SK-N-SH treated with all-trans-retinoic acid at 6 μM for 48 hours (cell line): ENCODE data around the gene PLIN5.

Source experiments
- ATAC-seq: fragments of 200-7000 bp; cut with Tn5 transposase; 3 replicates; pipeline ENCODE4 v1.9.1; 2020; ENCODE audit warnings: mild to moderate bottlenecking, moderate library complexity
- ARNTL ChIP-seq: fragments of 450-650 bp; formaldehyde crosslinking; IDR thresholded peaks from 2 replicates; pipeline ENCODE4 v1.5.0; 2020; ENCODE audit warnings: low read depth, mild to moderate bottlenecking, moderate library complexity, borderline replicate concordance
- BACH2 ChIP-seq: fragments of 250-450 bp; sonication (Bioruptor Pico); IDR thresholded peaks from 2 replicates; pipeline ENCODE4 v1.9.0; 2021; ENCODE audit warnings: mild to moderate bottlenecking, borderline replicate concordance
- CSDC2 ChIP-seq: fragments of 250-450 bp; sonication (Bioruptor Pico); IDR thresholded peaks from 2 replicates; pipeline ENCODE4 v1.5.0; 2020; ENCODE audit warnings: mild to moderate bottlenecking, moderate library complexity
- CSRNP3 ChIP-seq: fragments of 250-450 bp; sonication (Bioruptor Pico); IDR thresholded peaks from 2 replicates; pipeline ENCODE4 v1.5.1; 2021; ENCODE audit warnings: mild to moderate bottlenecking, moderate library complexity
- ESRRG ChIP-seq: fragments of 250-450 bp; sonication (Bioruptor Pico); IDR thresholded peaks from 2 replicates; pipeline ENCODE4 v1.6.1; 2021; ENCODE audit warnings: mild to moderate bottlenecking
- GLIS3 ChIP-seq: fragments of 250-450 bp; sonication (Bioruptor Pico); IDR thresholded peaks from 2 replicates; pipeline ENCODE4 v1.5.0; 2020; ENCODE audit warnings: mild to moderate bottlenecking, moderate library complexity
- ISL1 ChIP-seq: fragments of 250-450 bp; sonication (Bioruptor Pico); IDR thresholded peaks from 2 replicates; pipeline ENCODE4 v2.1.2; 2022; ENCODE audit warnings: mild to moderate bottlenecking, moderate library complexity
- OSR1 ChIP-seq: fragments of 250-450 bp; sonication (Bioruptor Pico); IDR thresholded peaks from 2 replicates; pipeline ENCODE4 v1.8.0; 2022; ENCODE audit warnings: moderate library complexity, mild to moderate bottlenecking, inconsistent platforms
- PATZ1 ChIP-seq: fragments of 250-450 bp; sonication (Bioruptor Pico); IDR thresholded peaks from 2 replicates; pipeline ENCODE4 v1.8.0; 2020; ENCODE audit warnings: mild to moderate bottlenecking, moderate library complexity, borderline replicate concordance
- POU6F1 ChIP-seq: fragments of 250-450 bp; sonication (Bioruptor Pico); IDR thresholded peaks from 2 replicates; pipeline ENCODE4 v1.8.0; 2021; ENCODE audit warnings: low read depth, mild to moderate bottlenecking, moderate library complexity, borderline replicate concordance
- PPARA ChIP-seq: fragments of 250-450 bp; sonication (Bioruptor Pico); IDR thresholded peaks from 2 replicates; pipeline ENCODE4 v1.5.0; 2020; ENCODE audit warnings: mild to moderate bottlenecking, borderline replicate concordance
- RARB ChIP-seq: fragments of 250-450 bp; sonication (Bioruptor Pico); IDR thresholded peaks from 2 replicates; pipeline ENCODE4 v1.8.0; 2021; ENCODE audit warnings: mild to moderate bottlenecking, moderate library complexity
- SNAI2 ChIP-seq: fragments of 250-450 bp; sonication (Bioruptor Pico); IDR thresholded peaks from 2 replicates; pipeline ENCODE4 v1.5.0; 2020; ENCODE audit warnings: mild to moderate bottlenecking, moderate library complexity
- TCF4 ChIP-seq: fragments of 250-450 bp; sonication (Bioruptor Pico); IDR thresholded peaks from 2 replicates; pipeline ENCODE4 v1.8.0; 2021; ENCODE audit warnings: mild to moderate bottlenecking, moderate library complexity, borderline replicate concordance
- TOX ChIP-seq: fragments of 250-450 bp; sonication (Bioruptor Pico); IDR thresholded peaks from 2 replicates; pipeline ENCODE4 v1.8.0; 2021; ENCODE audit warnings: mild to moderate bottlenecking, moderate library complexity, borderline replicate concordance
- TSHZ2 ChIP-seq: fragments of 250-450 bp; sonication (Bioruptor Pico); IDR thresholded peaks from 2 replicates; pipeline ENCODE4 v1.5.0; 2020; ENCODE audit warnings: mild to moderate bottlenecking, moderate library complexity
- ZC3H10 ChIP-seq: fragments of 250-450 bp; sonication (Bioruptor Pico); IDR thresholded peaks from 2 replicates; pipeline ENCODE4 v1.5.1; 2021; ENCODE audit warnings: mild to moderate bottlenecking, moderate library complexity
- ZFP3 ChIP-seq: fragments of 250-450 bp; sonication (Bioruptor Pico); IDR thresholded peaks from 2 replicates; pipeline ENCODE4 v1.5.0; 2020; ENCODE audit warnings: mild to moderate bottlenecking, moderate library complexity
- ZFP30 ChIP-seq: fragments of 450-650 bp; formaldehyde crosslinking; IDR thresholded peaks from 2 replicates; pipeline ENCODE4 v1.5.0; 2022; ENCODE audit warnings: mild to moderate bottlenecking, moderate library complexity
- ZNF565 ChIP-seq: fragments of 450-650 bp; formaldehyde crosslinking; conservative IDR thresholded peaks from 2 replicates; pipeline ENCODE4 v1.5.0; 2020; ENCODE audit warnings: low read depth, mild to moderate bottlenecking, moderate library complexity
- ZNF70 ChIP-seq: fragments of 450-650 bp; formaldehyde crosslinking; IDR thresholded peaks from 2 replicates; pipeline ENCODE4 v1.5.0; 2020; ENCODE audit warnings: mild to moderate bottlenecking, moderate library complexity
- ZNF8 ChIP-seq: fragments of 450-650 bp; formaldehyde crosslinking; IDR thresholded peaks from 2 replicates; pipeline ENCODE4 v1.5.0; 2020; ENCODE audit warnings: mild to moderate bottlenecking, moderate library complexity

The PLIN5 gene

GRCh38 chr19:4575267-4576015 lies 40.4 kb upstream of the PLIN5 start:
- peak; percentile 63 for ATAC-seq
- no peak for TF ChIP-seq ZNF565 (CRISPR knock-in tag)
- no peak for TF ChIP-seq SNAI2 (CRISPR knock-in tag)
- 0 out of 2 replicates have a peak, but pooled peaks have one; percentile 33 for TF ChIP-seq PATZ1 (CRISPR knock-in tag)
- TF ChIP-seq, all 23 proteins: peak for 1

- TF ChIP-seq ZC3H10 (CRISPR knock-in tag) (no peak), ZNF70 (CRISPR knock-in tag) (no peak), ARNTL (no peak), ESRRG (CRISPR knock-in tag) (no peak), GLIS3 (CRISPR knock-in tag) (no peak), CSDC2 (CRISPR knock-in tag) (no peak), CSRNP3 (CRISPR knock-in tag) (no peak), RARB (CRISPR knock-in tag) (no peak)
- TF ChIP-seq, all 23 proteins: peak for 0
- ATAC-seq = no peak
Observed at GRCh38 chr19:4573682-4574081, 38.7 kb upstream of the PLIN5 start.

- no peak for ATAC-seq
Observed at GRCh38 chr19:4571305-4571917, 36.4 kb upstream of the PLIN5 start.

More at GRCh38 chr19:4571305-4571917, 36.4 kb upstream of the PLIN5 start:
- TF ChIP-seq CSRNP3 (CRISPR knock-in tag) (no peak), ISL1 (CRISPR knock-in tag) (no peak), ZFP30 (CRISPR knock-in tag) (no peak), ZNF565 (CRISPR knock-in tag) (no peak), ZNF8 (CRISPR knock-in tag) (no peak), ARNTL (no peak), PATZ1 (CRISPR knock-in tag) (no peak), SNAI2 (CRISPR knock-in tag) (no peak), ZNF70 (CRISPR knock-in tag) (no peak), PPARA (CRISPR knock-in tag) (no peak), TCF4 (no peak), TOX (CRISPR knock-in tag) (no peak), ZFP3 (CRISPR knock-in tag) (no peak), TSHZ2 (CRISPR knock-in tag) (no peak), ESRRG (CRISPR knock-in tag) (no peak), CSDC2 (CRISPR knock-in tag) (no peak), OSR1 (no peak), POU6F1 (no peak), GLIS3 (CRISPR knock-in tag) (no peak), BACH2 (CRISPR knock-in tag) (no peak)
